Upper lobe of right lung (tissue), 1 donor: ENCODE data around the gene ADGRD2. TPM values are rescaled to one million over a fixed set of nuclear protein-coding genes. Genes with fewer than 3 reads are reported as not detected.

ENCODE experiments used
- ATAC-seq: fragments of 200-7000 bp; cut with Tn5 transposase; one replicate; pipeline ENCODE4 v1.9.1; 2020; ENCODE audit warnings: mild to moderate bottlenecking, moderate library complexity
- DNase-seq: peaks from one replicate; pipeline ENCODE4 v3.0.0-alpha.2; 2020
- H3K27ac ChIP-seq: fragments of 200-600 bp; one replicate; pipeline ENCODE4 v1.8.0; 2022
- H3K27me3 ChIP-seq: fragments of 200-600 bp; one replicate; pipeline ENCODE4 v1.8.0; 2022; ENCODE audit warnings: mild to moderate bottlenecking
- H3K36me3 ChIP-seq: fragments of 200-600 bp; one replicate; pipeline ENCODE4 v1.8.0; 2022
- H3K4me1 ChIP-seq: fragments of 200-600 bp; one replicate; pipeline ENCODE4 v1.8.0; 2022
- H3K4me3 ChIP-seq: fragments of 200-600 bp; one replicate; pipeline ENCODE4 v1.8.0; 2022; ENCODE audit warnings: mild to moderate bottlenecking
- H3K9me3 ChIP-seq: fragments of 200-600 bp; one replicate; pipeline ENCODE4 v1.8.0; 2022
- intact Hi-C: fragments of 100-400 bp; cut with DNase I; formaldehyde crosslinking; loops from one replicate; pipeline ENCODE4 v1.11.0; 2022
- total RNA-seq: library from RNA; stranded (reverse); fragmentation: NEBNext Ultra II Directional; extraction: Animal tissue kit (Norgen Biotek cat#: 25700); gene quantifications from one replicate; pipeline ENCODE4 v1.2.1, GENCODE V29; 2021
- TF ChIP-seq, protein P1 (sequence below): fragments of 200-600 bp; IDR thresholded peaks from one replicate; pipeline ENCODE4 v1.8.0; 2022; ENCODE audit warnings: antibody characterized with exemption
- donor health status: DM: no; HTN: yes; CAD: no; lungs with severe emphysema.

ADGRD2 gene
- total RNA-seq, 1 donor from 2014 or later = not detected

DNA sequence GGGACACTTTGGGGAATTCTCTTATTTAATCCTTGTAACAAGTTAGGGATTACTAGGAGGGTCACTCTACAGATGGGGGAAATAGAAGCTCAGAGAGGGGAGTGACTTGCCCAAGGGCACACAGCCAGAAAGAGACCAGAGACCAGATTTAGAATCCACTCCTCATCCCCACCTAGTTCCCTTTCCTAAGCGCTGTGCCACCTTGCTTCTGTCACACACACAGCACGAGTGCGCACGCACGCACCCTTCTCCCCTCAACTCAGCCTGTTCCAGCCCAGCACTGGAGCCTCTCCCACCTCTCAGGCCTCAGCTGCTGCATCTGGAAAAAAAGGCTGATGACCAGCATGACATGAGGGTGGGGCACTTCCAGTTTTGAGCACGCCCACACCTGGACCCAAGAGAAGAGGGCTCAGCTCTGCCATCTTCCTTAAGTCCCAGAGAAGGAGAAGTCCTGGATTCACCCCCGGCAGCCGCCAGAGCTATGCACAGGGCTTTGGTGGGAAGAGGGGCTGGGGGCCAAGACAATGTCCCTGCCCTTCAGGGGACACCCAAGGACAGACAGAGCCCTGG is 38.5 kb downstream of the ADGRD2 start:
- ATAC-seq (no peak), DNase-seq (no peak)
- no peak overlapping the region for H3K27ac ChIP-seq
- H3K4me1 ChIP-seq = no peaks in the 10 kb centered on the region
- peaks cover 24% of the 10 kb centered on the region for H3K27me3 ChIP-seq
- intact Hi-C loops = no loop called here
- no peak overlapping the region for H3K4me3 ChIP-seq
- H3K36me3 ChIP-seq = no peaks in the 10 kb centered on the region
- no peaks in the 10 kb centered on the region for H3K9me3 ChIP-seq
- TF ChIP-seq, protein P1, sequence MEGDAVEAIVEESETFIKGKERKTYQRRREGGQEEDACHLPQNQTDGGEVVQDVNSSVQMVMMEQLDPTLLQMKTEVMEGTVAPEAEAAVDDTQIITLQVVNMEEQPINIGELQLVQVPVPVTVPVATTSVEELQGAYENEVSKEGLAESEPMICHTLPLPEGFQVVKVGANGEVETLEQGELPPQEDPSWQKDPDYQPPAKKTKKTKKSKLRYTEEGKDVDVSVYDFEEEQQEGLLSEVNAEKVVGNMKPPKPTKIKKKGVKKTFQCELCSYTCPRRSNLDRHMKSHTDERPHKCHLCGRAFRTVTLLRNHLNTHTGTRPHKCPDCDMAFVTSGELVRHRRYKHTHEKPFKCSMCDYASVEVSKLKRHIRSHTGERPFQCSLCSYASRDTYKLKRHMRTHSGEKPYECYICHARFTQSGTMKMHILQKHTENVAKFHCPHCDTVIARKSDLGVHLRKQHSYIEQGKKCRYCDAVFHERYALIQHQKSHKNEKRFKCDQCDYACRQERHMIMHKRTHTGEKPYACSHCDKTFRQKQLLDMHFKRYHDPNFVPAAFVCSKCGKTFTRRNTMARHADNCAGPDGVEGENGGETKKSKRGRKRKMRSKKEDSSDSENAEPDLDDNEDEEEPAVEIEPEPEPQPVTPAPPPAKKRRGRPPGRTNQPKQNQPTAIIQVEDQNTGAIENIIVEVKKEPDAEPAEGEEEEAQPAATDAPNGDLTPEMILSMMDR = no peak

DNA sequence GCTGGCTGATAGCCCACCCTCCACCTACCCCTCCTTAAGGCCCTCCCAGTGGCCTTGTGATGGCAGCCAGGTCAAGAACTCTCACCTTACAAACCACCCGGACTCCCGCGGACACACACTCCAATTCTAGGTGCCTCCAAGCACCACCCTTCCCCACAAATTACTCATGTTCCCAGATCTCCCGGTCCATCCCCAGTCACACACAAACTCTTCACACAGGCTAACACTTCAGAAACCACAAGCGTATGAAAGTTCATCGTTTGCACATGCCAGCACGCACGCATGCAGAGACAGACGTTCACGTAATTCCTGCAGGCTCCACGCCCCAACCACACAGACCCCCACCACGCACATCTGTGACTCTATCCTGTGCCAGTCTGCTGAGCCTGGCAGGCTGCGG is 39.0 kb downstream of the ADGRD2 start:
- Histone ChIP-seq H3K27ac (no peak overlapping the region), H3K9me3 (no peaks in the 10 kb centered on the region), H3K4me1 (no peaks in the 10 kb centered on the region), H3K4me3 (no peak overlapping the region), H3K27me3 (peaks cover 24% of the 10 kb centered on the region), H3K36me3 (no peaks in the 10 kb centered on the region)
- TF ChIP-seq, protein P1 = no peak
- intact Hi-C loops = no loop called here
- ATAC-seq = no peak
- no peak for DNase-seq

DNA sequence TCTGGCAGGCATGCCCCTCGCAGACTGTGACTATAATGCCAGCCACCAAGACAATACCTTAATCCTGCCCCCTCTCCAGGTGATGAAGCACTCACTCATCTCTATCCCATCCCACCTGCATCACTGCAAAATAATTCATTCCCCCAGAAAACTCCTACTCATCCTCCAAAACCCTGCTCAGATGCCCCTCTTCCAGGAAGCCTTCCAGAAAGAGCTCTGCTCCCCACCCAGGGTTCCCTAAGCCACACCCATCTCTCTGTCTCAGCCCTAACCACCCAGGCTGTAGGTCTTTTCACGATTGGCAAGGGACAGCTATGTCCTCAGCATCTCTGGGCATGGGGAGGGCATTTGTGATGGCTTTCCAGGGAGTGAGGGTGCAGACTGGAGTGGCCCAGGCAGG is 39.8 kb downstream of the ADGRD2 start:
- H3K4me1 ChIP-seq = no peaks in the 10 kb centered on the region
- TF ChIP-seq, protein P1 = no peak
- ATAC-seq (no peak), DNase-seq (no peak)
- H3K9me3 ChIP-seq = no peaks in the 10 kb centered on the region
- intact Hi-C loops = no loop called here
- no peaks in the 10 kb centered on the region for H3K36me3 ChIP-seq
- H3K27ac ChIP-seq = no peak overlapping the region
- peaks cover 24% of the 10 kb centered on the region for H3K27me3 ChIP-seq
- no peak overlapping the region for H3K4me3 ChIP-seq

DNA sequence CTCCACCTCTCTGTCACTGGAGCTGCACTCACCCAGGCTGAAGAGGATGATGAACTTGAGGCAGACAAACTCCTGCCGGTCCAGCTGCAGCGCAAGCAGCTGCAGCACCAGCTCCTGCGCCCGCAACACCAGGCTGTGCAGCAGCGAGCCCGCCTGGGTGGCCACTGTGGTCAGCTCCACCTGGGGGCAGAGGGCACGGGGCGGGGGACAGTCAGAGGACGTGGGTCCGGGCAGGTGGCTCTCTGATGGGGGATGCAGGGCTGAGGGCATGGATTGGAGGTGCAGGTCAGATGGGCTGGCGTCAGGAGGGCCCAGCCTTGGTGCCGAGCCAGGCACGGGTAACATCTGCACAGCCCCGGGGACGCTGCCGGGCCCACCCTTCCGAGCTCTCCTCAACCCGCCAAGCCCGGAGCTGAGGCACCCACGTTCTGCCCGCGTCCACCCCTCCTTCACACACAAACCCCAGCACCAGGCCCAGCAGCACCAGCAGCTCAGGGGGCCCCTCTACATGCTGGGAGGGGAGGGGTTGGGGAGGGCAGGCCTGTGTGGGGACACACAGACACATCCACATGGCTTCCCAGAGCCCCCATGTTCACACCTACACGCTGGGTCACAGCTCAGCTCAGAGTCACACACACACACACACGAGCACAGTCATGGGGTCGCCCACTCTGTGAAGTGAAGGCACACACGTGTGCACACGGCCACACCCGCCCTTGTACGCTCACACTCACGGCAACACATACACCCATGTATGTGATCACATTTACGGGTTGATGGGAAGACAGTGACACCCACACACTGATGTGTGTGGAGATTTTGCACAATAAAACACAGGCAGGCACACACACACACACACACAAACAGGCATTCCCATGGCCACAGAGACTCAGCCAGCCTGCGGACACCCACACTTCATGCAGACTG is 41.1 kb downstream of the ADGRD2 start:
- peaks cover 14% of the 10 kb centered on the region for H3K27me3 ChIP-seq
- DNase-seq = no peak
- no peak for ATAC-seq
- H3K4me3 ChIP-seq = no peak overlapping the region
- H3K36me3 ChIP-seq = no peaks in the 10 kb centered on the region
- intact Hi-C loops = no loop called here
- H3K9me3 ChIP-seq = no peaks in the 10 kb centered on the region
- no peaks in the 10 kb centered on the region for H3K4me1 ChIP-seq
- no peak overlapping the region for H3K27ac ChIP-seq
- TF ChIP-seq, protein P1 = no peak

DNA sequence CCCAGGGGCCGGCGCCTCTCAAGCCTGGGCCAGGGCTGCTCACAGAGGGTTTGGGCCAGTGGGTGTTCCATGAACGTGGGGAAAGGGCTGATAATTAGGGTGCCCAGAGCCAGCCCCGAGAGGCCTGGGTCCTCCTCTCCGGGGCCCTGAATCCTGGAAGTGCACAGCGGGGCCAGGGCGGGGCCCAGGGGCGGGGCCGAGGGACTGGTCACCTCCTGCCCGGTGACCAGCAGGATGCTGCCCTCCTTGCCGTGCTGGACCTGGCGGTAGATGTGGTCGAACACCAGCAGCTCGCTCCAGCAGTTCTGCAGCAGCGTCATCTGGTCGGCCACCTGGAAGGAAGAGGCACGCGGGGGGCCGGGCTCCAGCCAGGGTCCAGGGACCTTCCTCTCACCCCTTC is 42.6 kb downstream of the ADGRD2 start:
- no peak for DNase-seq
- H3K27ac ChIP-seq = no peak overlapping the region
- no peak for ATAC-seq
- H3K4me1 ChIP-seq = no peaks in the 10 kb centered on the region
- no peaks in the 10 kb centered on the region for H3K27me3 ChIP-seq
- no peaks in the 10 kb centered on the region for H3K36me3 ChIP-seq
- H3K9me3 ChIP-seq = no peaks in the 10 kb centered on the region
- TF ChIP-seq, protein P1 = no peak
- intact Hi-C loops = no loop called here
- no peak overlapping the region for H3K4me3 ChIP-seq
